ENCODE measurements around the gene KIF11. TPM values are rescaled to one million over a fixed set of nuclear protein-coding genes. Genes with fewer than 3 reads are reported as not detected.

The KIF11 gene
- total and polyA plus RNA-seq, 9 of the 15 experiments (the other 6 are each of a cell fraction or from before 2014, with no cell fraction given): 11.3 to 54.4 (median 29.2) TPM

DNA sequence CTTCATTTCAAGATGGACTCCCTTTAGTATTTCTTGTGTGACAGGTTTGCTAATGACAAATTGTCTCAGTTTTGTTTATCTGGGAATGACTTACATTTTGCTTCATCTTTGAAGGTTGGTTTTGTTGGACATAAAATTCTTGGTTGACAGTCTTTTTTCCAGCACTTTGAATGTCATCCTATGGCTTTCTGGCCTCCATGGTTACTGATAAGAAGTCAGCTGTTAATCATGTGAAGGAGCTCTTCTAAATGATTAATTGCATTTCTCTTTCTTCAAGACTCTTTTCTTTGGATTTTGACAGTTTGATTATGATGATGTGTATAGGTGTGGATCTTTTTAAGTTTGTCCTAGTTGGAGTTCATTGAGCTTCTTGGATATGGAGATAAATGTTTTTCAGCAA is 69.9 kb downstream of the KIF11 start (continued):
- TF ChIP-seq, protein P1, sequence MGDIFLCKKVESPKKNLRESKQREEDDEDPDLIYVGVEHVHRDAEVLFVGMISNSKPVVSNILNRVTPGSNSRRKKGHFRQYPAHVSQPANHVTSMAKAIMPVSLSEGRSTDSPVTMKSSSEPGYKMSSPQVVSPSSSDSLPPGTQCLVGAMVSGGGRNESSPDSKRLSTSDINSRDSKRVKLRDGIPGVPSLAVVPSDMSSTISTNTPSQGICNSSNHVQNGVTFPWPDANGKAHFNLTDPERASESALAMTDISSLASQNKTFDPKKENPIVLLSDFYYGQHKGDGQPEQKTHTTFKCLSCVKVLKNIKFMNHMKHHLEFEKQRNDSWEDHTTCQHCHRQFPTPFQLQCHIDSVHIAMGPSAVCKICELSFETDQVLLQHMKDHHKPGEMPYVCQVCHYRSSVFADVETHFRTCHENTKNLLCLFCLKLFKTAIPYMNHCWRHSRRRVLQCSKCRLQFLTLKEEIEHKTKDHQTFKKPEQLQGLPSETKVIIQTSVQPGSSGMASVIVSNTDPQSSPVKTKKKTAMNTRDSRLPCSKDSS (IDR thresholded peaks at IDR 0.05; ENCODE audit: low read depth, partially characterized antibody): peak; percentile 92
- no peak for TF ChIP-seq ZNF133 (CRISPR knock-in tag; IDR thresholded peaks at IDR 0.05)
- TF ChIP-seq NBN (IDR thresholded peaks at IDR 0.05; ENCODE audit: low read depth): 0 out of 2 replicates have a peak, but pooled peaks have one; percentile 38
- no peak for TF ChIP-seq ZNF121 (CRISPR knock-in tag; conservative IDR thresholded peaks at IDR 0.05)
- TF ChIP-seq E2F3 (CRISPR knock-in tag; IDR thresholded peaks at IDR 0.05): no peak
- TF ChIP-seq TRIM28 (IDR thresholded peaks at IDR 0.05): peak; percentile 98
- TF ChIP-seq MIER1 (IDR thresholded peaks at IDR 0.05; ENCODE audit: low read depth): no peak
- peak; percentile 57 for TF ChIP-seq ARHGAP35 (IDR thresholded peaks at IDR 0.05; ENCODE audit: partially characterized antibody)
- TF ChIP-seq HDAC1 (IDR thresholded peaks at IDR 0.05): 0 out of 4 replicates have a peak, but pooled peaks of 1 of the 2 experiments have one; percentile 47
- 0 out of 2 replicates have a peak, but pooled peaks have one; percentile 18 for TF ChIP-seq ARID1B (IDR thresholded peaks at IDR 0.05)
- TF ChIP-seq TEAD4 (IDR thresholded peaks at IDR 0.05; ENCODE audit: low read length): 0 out of 2 replicates have a peak, but pooled peaks have one; percentile 27
- no peak for TF ChIP-seq TEAD4 (CRISPR knock-in tag; IDR thresholded peaks at IDR 0.05; ENCODE audit: borderline replicate concordance)
- TF ChIP-seq PTBP1 (IDR thresholded peaks at IDR 0.05; ENCODE audit: low read depth, low read length): no peak
- TF ChIP-seq, protein P2, sequence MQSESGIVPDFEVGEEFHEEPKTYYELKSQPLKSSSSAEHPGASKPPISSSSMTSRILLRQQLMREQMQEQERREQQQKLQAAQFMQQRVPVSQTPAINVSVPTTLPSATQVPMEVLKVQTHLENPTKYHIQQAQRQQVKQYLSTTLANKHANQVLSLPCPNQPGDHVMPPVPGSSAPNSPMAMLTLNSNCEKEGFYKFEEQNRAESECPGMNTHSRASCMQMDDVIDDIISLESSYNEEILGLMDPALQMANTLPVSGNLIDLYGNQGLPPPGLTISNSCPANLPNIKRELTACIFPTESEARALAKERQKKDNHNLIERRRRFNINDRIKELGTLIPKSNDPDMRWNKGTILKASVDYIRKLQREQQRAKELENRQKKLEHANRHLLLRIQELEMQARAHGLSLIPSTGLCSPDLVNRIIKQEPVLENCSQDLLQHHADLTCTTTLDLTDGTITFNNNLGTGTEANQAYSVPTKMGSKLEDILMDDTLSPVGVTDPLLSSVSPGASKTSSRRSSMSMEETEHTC (IDR thresholded peaks at IDR 0.05): no peak
- TF ChIP-seq, protein P3, sequence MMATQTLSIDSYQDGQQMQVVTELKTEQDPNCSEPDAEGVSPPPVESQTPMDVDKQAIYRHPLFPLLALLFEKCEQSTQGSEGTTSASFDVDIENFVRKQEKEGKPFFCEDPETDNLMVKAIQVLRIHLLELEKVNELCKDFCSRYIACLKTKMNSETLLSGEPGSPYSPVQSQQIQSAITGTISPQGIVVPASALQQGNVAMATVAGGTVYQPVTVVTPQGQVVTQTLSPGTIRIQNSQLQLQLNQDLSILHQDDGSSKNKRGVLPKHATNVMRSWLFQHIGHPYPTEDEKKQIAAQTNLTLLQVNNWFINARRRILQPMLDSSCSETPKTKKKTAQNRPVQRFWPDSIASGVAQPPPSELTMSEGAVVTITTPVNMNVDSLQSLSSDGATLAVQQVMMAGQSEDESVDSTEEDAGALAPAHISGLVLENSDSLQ (IDR thresholded peaks at IDR 0.05): peak; percentile 84
- TF ChIP-seq ZNF324 (CRISPR knock-in tag; IDR thresholded peaks at IDR 0.05): no peak
- no peak for TF ChIP-seq POLR2A (conservative IDR thresholded peaks at IDR 0.05)
- no peak for TF ChIP-seq CHD2 (IDR thresholded peaks at IDR 0.05; ENCODE audit: low read depth, low read length)
- no peak for TF ChIP-seq GATAD2B (IDR thresholded peaks at IDR 0.05; ENCODE audit: borderline replicate concordance)
- TF ChIP-seq CBX5 (IDR thresholded peaks at IDR 0.05; ENCODE audit: borderline replicate concordance, low read depth): peak; percentile 88; the same call in 1 of the 2 replicates
- no peak for TF ChIP-seq ZNF561 (CRISPR knock-in tag; conservative IDR thresholded peaks at IDR 0.05)
- TF ChIP-seq TRIM24 (IDR thresholded peaks at IDR 0.05): peak; percentile 78 to 92
- TF ChIP-seq, protein P4, sequence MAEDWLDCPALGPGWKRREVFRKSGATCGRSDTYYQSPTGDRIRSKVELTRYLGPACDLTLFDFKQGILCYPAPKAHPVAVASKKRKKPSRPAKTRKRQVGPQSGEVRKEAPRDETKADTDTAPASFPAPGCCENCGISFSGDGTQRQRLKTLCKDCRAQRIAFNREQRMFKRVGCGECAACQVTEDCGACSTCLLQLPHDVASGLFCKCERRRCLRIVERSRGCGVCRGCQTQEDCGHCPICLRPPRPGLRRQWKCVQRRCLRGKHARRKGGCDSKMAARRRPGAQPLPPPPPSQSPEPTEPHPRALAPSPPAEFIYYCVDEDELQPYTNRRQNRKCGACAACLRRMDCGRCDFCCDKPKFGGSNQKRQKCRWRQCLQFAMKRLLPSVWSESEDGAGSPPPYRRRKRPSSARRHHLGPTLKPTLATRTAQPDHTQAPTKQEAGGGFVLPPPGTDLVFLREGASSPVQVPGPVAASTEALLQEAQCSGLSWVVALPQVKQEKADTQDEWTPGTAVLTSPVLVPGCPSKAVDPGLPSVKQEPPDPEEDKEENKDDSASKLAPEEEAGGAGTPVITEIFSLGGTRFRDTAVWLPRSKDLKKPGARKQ (CRISPR knock-in tag; IDR thresholded peaks at IDR 0.05): no peak
- TF ChIP-seq CXXC5 (CRISPR knock-in tag; IDR thresholded peaks at IDR 0.05): no peak
- TF ChIP-seq MEIS2 (IDR thresholded peaks at IDR 0.05; ENCODE audit: partially characterized antibody): peak; percentile 93
- TF ChIP-seq NCOA2 (IDR thresholded peaks at IDR 0.05; ENCODE audit: partially characterized antibody in 2 of 2): no peak
- no peak for TF ChIP-seq RFX7 (CRISPR knock-in tag; IDR thresholded peaks at IDR 0.05)
- TF ChIP-seq WHSC1 (IDR thresholded peaks at IDR 0.05; ENCODE audit: low read length): no peak
- TF ChIP-seq ZEB2 (IDR thresholded peaks at IDR 0.05): peak; percentile 65

All from K562 (cell line).